ENCODE data around the gene CHRNB2.
A peak's percentile ranks its signal among the peaks of the same experiment; 100 is the strongest.

DNA sequence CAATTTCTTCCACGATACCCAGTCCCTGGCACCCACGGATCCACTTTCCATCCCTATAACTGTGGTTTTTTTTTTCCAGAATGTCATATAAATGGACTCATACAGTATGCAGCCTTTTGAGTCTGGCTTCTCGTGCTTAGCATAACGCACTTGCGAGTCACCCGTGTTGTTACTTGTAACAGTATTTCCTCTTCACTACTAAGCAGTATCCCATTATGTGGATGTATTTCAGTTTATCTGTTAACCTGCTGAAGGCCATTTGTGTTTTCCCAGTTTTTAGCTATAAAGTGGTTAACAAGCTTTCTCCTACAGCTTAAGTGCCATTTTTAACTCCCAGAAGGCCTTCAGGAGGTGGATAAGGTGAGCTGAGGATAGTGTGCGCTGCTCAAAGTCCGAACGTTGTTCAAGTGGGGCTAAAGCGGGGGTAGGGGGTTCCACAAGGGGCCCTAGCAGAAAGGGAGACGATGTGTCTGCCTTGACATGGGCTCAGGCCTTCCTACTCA, 39.6 kb downstream of the CHRNB2 start:
- TF ChIP-seq POLR2A (IDR thresholded peaks at IDR 0.05; ENCODE audit: low read depth, low read length) (no peak), CHD1 (IDR thresholded peaks at IDR 0.05; ENCODE audit: low read depth, low read length) (no peak), CEBPB (IDR thresholded peaks at IDR 0.05; ENCODE audit: low read depth, low read length) (no peak), RFX5 (IDR thresholded peaks at IDR 0.05; ENCODE audit: low read depth, low read length) (no peak), RAD21 (IDR thresholded peaks at IDR 0.05; ENCODE audit: low read length) (no peak), BHLHE40 (IDR thresholded peaks at IDR 0.05; ENCODE audit: low read depth, low read length) (peak; percentile 40; the same call in 1 of the 2 replicates), MAZ (IDR thresholded peaks at IDR 0.05; ENCODE audit: borderline replicate concordance, low read depth, low read length) (no peak), FOS (IDR thresholded peaks at IDR 0.05; ENCODE audit: low read depth, low read length) (0 out of 2 replicates have a peak, but pooled peaks have one; percentile 17), MXI1 (IDR thresholded peaks at IDR 0.05; ENCODE audit: borderline replicate concordance, low read depth, low read length) (0 out of 2 replicates have a peak, but pooled peaks have one; percentile 21)
- TF ChIP-seq, protein P1, sequence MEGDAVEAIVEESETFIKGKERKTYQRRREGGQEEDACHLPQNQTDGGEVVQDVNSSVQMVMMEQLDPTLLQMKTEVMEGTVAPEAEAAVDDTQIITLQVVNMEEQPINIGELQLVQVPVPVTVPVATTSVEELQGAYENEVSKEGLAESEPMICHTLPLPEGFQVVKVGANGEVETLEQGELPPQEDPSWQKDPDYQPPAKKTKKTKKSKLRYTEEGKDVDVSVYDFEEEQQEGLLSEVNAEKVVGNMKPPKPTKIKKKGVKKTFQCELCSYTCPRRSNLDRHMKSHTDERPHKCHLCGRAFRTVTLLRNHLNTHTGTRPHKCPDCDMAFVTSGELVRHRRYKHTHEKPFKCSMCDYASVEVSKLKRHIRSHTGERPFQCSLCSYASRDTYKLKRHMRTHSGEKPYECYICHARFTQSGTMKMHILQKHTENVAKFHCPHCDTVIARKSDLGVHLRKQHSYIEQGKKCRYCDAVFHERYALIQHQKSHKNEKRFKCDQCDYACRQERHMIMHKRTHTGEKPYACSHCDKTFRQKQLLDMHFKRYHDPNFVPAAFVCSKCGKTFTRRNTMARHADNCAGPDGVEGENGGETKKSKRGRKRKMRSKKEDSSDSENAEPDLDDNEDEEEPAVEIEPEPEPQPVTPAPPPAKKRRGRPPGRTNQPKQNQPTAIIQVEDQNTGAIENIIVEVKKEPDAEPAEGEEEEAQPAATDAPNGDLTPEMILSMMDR (conservative IDR thresholded peaks at IDR 0.05; ENCODE audit: low read depth, low read length): no peak
- TF ChIP-seq, protein P2, sequence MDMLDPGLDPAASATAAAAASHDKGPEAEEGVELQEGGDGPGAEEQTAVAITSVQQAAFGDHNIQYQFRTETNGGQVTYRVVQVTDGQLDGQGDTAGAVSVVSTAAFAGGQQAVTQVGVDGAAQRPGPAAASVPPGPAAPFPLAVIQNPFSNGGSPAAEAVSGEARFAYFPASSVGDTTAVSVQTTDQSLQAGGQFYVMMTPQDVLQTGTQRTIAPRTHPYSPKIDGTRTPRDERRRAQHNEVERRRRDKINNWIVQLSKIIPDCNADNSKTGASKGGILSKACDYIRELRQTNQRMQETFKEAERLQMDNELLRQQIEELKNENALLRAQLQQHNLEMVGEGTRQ (IDR thresholded peaks at IDR 0.05; ENCODE audit: low read depth, low read length): no peak
- TF ChIP-seq, protein P3, sequence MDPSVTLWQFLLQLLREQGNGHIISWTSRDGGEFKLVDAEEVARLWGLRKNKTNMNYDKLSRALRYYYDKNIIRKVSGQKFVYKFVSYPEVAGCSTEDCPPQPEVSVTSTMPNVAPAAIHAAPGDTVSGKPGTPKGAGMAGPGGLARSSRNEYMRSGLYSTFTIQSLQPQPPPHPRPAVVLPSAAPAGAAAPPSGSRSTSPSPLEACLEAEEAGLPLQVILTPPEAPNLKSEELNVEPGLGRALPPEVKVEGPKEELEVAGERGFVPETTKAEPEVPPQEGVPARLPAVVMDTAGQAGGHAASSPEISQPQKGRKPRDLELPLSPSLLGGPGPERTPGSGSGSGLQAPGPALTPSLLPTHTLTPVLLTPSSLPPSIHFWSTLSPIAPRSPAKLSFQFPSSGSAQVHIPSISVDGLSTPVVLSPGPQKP (IDR thresholded peaks at IDR 0.05; ENCODE audit: borderline replicate concordance, low read depth, low read length): no peak
